Activated gamma-delta T cell treated with anti-CD3 and anti-CD28 coated beads, Interleukin-2, amount 50 U/mL, for 16 hours (primary cell): ENCODE data around the gene SRSF1.

ENCODE experiments used
- DNase-seq: peaks from one replicate; pipeline ENCODE4 v3.0.0-alpha.2; 2020; ENCODE audit warnings: low read depth

The SRSF1 gene

GRCh38 chr17:58019039-58019438 lies 12.0 kb upstream of the SRSF1 start:
- no peak for DNase-seq

DNA sequence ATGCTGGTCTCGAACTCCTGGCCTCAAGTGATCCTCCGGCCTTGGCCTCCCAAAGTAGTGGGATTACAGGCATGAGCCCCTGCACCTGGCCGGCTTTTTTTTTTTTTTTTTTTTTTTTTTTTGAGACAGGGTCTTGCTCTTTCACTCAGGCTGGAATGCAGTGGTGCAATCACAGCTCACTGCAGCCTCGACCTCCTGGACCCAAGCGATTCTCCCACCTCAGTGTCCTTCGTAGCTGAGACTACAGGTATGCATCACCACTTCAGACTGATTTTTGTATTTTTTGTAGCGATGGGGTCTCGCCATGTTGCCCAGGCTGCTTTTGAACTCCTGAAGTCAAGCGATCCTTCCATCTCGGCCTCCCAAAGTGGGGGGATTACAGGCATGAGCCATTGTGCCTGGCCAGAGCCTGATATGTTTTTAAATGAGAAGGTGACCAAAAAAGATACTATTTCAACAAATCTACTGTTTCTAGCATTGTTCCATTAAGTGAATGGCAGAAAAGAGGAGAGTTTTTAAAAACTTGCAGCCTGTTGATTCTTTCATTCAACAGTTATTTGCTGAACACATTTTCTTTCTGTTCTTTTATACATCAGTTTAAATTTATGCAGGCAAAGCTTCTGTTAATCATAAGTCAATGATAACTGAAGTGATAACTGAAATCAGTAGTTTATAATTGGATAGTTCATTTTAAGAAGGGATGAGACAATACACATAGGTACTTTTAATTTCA lies 3.2 kb upstream of the SRSF1 start:
- no peak for DNase-seq

GRCh38 chr17:58007781-58008706 lies 998 bp upstream of the SRSF1 start:
- DNase-seq: no peak

GRCh38 chr17:58006560-58006923 lies 504 bp downstream of the SRSF1 start:
- DNase-seq: peak; percentile 24

GRCh38 chr17:58005728-58006559 lies 1.1 kb downstream of the SRSF1 start:
- DNase-seq: peak; percentile 22

- DNase-seq: no peak
These were observed 1.9 kb downstream of the SRSF1 start for GRCh38 chr17:58005031-58005727.

- no peak for DNase-seq
These were observed 3.0 kb downstream of the SRSF1 start for GRCh38 chr17:58004060-58004459.

GRCh38 chr17:58002973-58003372 lies 4.1 kb downstream of the SRSF1 start:
- DNase-seq: no peak

GRCh38 chr17:58002154-58002948 lies 4.7 kb downstream of the SRSF1 start:
- DNase-seq: no peak

DNA sequence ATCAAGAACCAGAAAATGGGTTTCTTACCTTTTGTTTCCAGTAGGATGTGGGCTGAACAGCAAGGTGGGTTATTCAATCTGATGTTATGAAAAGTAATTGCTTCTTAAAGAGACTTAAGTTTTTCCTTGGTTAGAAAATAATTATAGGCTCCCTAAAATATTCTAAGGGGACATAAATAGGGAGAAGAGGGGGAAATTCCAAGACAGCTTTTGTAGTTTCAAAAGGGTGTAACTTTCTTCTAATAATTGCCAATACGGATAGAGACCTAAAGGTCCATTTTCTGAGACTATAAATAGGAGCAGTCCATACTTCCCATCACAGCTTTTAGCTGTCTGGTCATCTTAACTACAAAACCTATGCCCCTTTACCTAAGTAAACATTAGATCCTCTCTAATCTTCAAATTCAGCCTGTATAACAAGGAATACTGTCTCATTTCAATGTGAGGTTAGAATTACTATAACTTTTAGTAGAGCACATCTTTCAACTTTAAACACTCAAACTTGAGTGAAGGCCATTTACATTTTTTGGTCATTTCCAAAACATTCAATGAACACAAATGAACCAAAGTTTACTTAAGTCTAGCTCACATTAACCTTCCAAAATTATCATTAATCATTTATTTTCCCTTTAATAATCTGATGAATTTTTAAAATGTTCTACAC lies 5.5 kb downstream of the SRSF1 start:
- DNase-seq: no peak

DNA sequence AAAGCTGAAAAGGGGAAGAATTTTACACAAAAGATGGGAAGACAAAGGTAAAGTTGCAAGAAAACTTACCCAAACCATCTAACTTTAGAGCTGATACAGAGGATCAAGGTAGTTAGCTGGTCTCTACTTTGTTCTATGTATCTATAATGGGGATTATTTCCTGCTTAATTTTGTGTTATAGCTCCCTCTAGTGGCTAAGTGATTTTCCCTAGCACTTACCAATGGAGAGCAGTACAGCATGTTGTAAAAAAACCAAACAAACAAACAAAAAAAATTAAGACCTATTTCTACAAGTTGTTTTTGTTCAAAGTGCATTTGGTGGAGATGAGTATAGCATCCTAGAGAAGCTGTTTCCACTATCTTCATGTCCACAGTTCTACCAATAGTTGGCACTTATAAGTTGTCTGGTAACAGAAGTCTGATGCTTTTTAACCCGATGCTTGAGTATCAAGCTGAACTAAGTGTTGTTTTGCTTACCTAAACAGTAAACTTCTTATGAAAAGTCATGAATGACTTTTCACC lies 7.5 kb downstream of the SRSF1 start:
- no peak for DNase-seq

DNA sequence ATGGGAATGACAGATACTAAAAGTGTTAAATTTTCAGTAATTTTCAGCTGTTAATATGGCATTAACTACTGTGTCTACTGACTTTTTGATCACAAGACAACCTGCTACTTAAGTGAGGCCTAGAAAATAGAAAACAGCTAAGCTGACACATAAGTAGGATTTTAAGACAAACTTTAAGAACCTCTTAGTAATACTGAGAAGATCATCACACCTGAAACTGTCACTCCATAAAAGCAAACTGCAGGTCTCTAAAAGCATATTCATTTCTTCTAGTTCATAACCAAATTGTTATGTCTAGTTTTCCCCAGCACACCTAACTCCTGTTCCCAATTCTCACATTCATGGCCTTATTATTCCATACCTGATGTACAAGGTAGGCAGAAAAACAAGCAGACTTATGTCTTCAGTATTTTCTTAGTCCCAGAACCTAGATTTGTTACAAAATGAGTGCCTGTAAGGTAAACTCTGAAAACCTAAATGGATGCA lies 8.0 kb downstream of the SRSF1 start:
- no peak for DNase-seq

DNA sequence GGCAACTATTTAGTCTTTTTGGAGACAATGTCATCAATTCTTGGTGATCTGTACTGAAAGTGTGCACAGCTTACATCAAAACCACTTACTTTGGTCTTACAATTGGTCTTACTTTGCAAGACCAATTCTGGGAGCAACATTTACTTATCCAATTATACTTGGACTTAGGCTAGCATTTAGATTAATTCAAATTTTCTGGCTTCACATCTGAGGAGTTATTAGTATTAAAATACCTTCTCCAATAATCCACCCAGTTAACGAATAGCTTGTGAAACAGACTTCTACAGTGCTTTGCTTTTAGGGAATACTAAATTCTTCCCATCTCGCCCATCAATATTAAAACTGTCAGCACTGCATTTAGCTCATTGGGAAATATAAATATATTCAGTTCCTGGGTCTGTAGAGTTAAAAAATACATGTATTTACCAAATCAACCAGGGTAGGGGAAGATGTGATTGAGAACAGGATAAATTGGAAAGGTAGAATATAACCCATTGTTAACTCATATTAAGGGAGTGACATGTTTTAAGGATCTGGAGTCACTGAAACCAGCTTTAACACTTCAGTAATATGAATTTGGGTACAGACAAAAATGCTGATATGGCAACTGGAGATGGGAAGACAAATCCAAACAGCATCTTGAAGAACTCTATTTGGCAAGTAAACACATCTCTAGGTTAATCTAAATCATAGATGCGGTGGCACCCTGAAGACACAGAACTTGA lies 9.8 kb downstream of the SRSF1 start:
- no peak for DNase-seq

DNA sequence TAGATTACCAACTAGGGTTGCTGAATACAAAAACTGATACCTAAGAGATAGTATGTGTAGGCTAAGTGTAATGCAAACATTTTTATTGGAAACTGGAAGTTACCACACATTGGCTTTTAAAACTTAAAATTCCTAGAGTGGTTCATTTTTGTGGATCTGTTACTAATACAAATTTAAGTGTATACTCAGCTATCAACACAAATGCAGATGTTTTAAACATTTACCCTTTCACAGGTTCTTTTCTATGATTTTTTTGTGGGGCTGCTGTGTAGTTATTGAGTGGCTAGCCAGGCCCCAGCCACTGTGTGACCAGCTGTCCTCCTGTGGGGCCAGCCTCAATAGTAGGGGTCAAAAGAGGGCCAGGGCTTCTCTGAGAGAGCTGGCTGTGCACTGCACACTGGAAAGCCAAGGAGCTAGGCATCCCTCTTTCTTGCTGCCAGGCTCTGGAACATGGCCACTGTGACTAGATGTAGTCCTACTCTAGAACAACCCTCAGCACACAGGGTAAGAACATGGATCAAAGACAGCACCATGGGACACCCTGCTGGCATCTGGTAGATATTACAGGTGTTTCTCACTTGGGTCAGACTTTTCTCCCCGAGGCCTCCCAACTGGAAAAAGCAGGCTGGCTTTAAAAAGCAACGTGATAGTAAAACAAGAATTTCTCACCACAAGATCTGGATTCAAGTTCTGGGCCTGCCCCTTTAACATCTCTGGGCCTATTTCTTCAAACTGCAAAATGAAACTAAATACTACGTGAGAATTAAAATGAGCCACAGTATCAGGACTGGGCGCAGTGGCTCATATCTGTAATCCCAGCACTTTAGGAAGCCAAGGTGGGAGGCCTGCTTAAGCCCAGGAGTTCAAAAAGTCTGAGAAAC lies 11.7 kb downstream of the SRSF1 start:
- DNase-seq: peak; percentile 19

- no peak for DNase-seq
These were observed 12.6 kb downstream of the SRSF1 start for GRCh38 chr17:57994436-57994835.

DNA sequence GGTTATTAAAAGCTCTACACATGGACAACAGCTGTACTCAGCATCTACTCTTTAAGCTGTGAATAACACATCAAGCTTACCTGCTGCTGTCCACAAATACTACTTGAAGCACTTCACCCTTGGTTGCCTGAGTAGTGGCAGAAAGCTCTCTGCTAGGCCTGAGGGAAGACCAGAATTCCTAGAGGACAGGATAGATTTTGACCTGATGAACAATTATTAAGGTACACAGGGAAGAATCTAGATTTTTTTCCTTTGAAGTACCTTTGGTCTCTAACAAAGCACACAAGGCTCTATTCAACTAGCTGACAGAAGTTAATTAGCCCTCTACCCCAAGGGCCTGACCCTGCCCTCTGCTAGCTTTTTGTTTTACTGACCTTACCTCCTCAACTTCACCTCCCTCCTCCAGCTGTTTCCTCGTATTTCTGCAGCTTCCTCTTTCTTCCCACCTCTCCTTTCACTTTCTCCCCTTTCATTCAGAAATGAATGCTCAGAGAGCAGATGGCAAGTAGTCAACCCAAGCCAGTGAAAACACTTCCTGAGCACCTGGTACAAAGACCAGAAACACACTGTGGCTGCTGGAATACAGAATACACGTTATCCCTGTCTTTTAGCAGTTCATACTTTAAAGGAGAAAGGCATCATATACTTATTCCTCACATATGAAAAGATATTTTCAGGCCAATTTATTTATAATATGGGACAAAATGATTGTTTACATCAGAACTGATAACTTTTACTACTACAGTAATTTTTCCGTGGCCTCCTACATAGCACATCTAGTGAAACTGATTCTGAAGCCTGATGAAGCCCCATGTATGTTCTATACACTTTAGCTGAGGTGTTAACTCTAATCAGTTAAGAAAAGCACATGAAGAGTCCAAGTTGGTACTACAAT lies 13.3 kb downstream of the SRSF1 start:
- DNase-seq: no peak

DNA sequence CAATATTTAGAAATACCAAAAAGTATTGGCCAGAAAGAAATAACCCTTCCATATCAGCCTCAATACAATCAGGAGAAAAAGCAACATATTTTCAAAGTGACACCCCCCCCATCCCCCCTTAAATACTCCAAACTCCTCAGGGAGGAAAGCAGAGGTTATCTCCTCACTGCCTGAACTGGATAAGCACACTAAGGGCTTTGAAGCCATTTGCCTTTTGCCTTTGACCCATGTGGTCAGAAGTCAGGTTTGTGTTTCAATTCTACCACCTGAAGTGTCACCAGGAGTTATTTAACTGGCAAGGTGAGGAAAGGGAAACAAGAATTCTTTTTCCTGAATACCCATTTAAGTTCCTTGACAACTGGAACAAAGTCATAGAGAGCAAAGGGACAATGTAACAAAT lies 15.5 kb downstream of the SRSF1 start:
- DNase-seq: no peak
